ENCODE results near the gene CFAP46. TPM values are rescaled to one million over a fixed set of nuclear protein-coding genes. Genes with fewer than 3 reads are reported as not detected.

CFAP46 gene
- total and polyA plus RNA-seq, 10 of the 15 experiments (the other 5 are each of a cell fraction or from before 2014, with no cell fraction given): 0.01 to 0.18 (median 0.03) TPM; not detected in 7

GRCh38 chr10:132776186-132776585 is 166.2 kb downstream of the CFAP46 start:
- Histone ChIP-seq H3K36me3 (ENCODE audit: control insufficient read depth in 2 of 2, insufficient read depth in 2 of 2, low read length in 1 of 2) (no peaks in the 10 kb centered on the region; a peak in 1 of 4 replicates), H3K9me3 (replicated peaks; ENCODE audit: control insufficient read depth, insufficient read depth, low read length) (no peaks in the 10 kb centered on the region; the same call in 2 of the 3 replicates), H3K9ac (ENCODE audit: control insufficient read depth, insufficient read depth, low read length) (no peak overlapping the region), H3K4me1 (ENCODE audit: control insufficient read depth, insufficient read depth, low read length) (no peaks in the 10 kb centered on the region), H3K4me3 (no peak overlapping the region), H2AFZ (ENCODE audit: control insufficient read depth, low read depth, low read length) (no peak overlapping the region), H4K20me1 (ENCODE audit: control insufficient read depth, insufficient read depth) (no peaks in the 10 kb centered on the region), H3K79me2 (ENCODE audit: control insufficient read depth, insufficient read depth, low read length) (no peaks in the 10 kb centered on the region), H3K4me2 (ENCODE audit: control insufficient read depth, insufficient read depth) (no peak overlapping the region), H3K27me3 (replicated peaks in 1 of 2; ENCODE audit: control insufficient read depth in 2 of 2, insufficient read depth in 2 of 2, low read length in 1 of 2) (no peaks in the 10 kb centered on the region), H3K27ac (ENCODE audit: control insufficient read depth, insufficient read depth) (no peak overlapping the region)
- no peak for ATAC-seq
- no peak for FAIRE-seq
- in situ Hi-C loops (cut with MboI): no loop called here
- no peak for DNase-seq (ENCODE audit: low read depth, low spot score)
- CTCF ChIA-PET: no interaction called here
- no TSS peak for BruUV-seq (replicated peaks)
- 76% methylated on average over 18 of the region's 18 CpGs for WGBS (ENCODE audit: insufficient coverage, insufficient replicate concordance, low lambda C conversion rate, missing lambda C conversion rate)
- SMC1A ChIA-PET (ENCODE audit: uncharacterized antibody, unreplicated experiment): no interaction called here
- RAD21 ChIA-PET (ENCODE audit: unreplicated experiment): no interaction called here
- POLR2A ChIA-PET: no interaction called here
- intact Hi-C loops (cut with micrococcal nuclease; ENCODE audit: unreplicated experiment): no loop called here
- no peak for TF ChIP-seq MTA2 (IDR thresholded peaks at IDR 0.05; ENCODE audit: low read depth)
- TF ChIP-seq ZNF592 (IDR thresholded peaks at IDR 0.05): no peak
- no peak for TF ChIP-seq IRF5 (IDR thresholded peaks at IDR 0.05; ENCODE audit: borderline replicate concordance)
- TF ChIP-seq NKRF (conservative IDR thresholded peaks at IDR 0.05): no peak
- TF ChIP-seq SIX5 (IDR thresholded peaks at IDR 0.05; ENCODE audit: low read depth, low read length, severe bottlenecking): no peak
- no peak for TF ChIP-seq TCF7 (IDR thresholded peaks at IDR 0.05; ENCODE audit: borderline replicate concordance)
- no peak for TF ChIP-seq ZBTB4 (CRISPR knock-in tag; IDR thresholded peaks at IDR 0.05)
- TF ChIP-seq CHD1 (IDR thresholded peaks at IDR 0.05; ENCODE audit: low read depth, low read length): no peak
- TF ChIP-seq MLLT1 (IDR thresholded peaks at IDR 0.05): no peak
- no peak for TF ChIP-seq ZZZ3 (IDR thresholded peaks at IDR 0.05; ENCODE audit: control insufficient read depth, insufficient read length, low read depth)
- no peak for TF ChIP-seq POU2F2 (IDR thresholded peaks at IDR 0.05; ENCODE audit: borderline replicate concordance, low read depth, low read length)
- TF ChIP-seq NFIC (IDR thresholded peaks at IDR 0.05; ENCODE audit: low read depth, low read length): no peak
